GM20000 (cell line): ENCODE results near the gene FOXE1.

Experiments
- DNase-seq: peaks from one replicate; pipeline ENCODE4 v3.0.0; 2012; ENCODE audit warnings: low spot score
- CTCF ChIP-seq: IDR thresholded peaks from 2 replicates; pipeline ENCODE4 v1.5.1; 2012; ENCODE audit warnings: mild to moderate bottlenecking, control low read depth; ENCODE audit errors: extremely low read depth, missing control alignments

Gene FOXE1

DNA sequence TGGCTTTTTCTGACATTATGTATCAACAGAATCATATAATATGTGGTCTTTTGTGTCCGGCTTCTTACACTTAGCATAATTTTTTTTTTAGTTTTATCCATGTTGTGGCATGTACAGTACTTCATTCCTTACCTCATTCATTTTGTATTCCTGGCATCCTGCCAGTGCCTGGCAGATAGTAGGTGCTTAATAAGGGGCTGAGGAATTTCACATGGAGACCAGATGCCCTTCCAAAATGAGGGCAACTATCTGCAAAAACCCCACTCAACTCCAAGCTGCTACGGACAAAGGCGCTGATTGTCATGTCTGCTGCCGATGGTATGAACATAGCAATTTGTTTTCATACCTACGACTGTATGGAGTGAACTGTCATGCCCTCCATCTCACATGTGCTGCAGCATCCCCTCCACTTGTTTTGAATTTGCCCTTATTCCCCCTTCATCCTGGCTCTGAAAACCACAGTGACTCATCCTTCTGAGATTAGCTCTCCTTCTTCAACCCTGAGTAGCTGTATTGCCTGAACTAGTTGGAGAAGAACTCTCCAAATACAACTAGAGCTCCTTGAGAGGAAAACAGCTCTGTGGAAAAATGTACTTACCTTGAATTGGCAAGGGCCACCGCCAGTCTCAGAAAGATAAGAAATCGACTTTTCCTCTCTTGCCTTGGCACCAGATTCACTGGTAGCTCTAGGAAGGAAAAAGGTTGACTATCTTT is 41.3 kb upstream of the FOXE1 start:
- DNase-seq: no peak
- TF ChIP-seq CTCF: no peak

- no peak for DNase-seq
- no peak for TF ChIP-seq CTCF
Observed at GRCh38 chr9:97812247-97812543, 40.8 kb upstream of the FOXE1 start.

DNA sequence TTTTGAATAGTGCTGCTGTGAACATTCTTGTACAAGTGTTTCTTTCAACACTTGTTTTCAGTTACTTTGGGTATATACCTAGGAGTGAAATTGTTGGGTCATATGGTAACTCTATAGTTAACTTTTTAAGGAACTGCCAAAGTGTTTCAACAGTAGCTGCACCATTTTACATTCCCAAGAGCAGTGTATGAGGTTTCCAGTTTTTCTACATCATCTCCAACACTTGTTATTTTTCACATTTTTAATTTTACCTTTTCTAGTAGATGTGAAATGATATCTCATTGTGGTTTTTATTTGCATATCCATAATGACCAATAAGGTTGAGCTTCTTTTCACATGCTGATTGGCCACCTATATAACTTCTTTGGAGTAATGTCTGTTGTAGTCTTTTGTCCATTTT is 40.0 kb upstream of the FOXE1 start:
- no peak for TF ChIP-seq CTCF
- DNase-seq: no peak

DNA sequence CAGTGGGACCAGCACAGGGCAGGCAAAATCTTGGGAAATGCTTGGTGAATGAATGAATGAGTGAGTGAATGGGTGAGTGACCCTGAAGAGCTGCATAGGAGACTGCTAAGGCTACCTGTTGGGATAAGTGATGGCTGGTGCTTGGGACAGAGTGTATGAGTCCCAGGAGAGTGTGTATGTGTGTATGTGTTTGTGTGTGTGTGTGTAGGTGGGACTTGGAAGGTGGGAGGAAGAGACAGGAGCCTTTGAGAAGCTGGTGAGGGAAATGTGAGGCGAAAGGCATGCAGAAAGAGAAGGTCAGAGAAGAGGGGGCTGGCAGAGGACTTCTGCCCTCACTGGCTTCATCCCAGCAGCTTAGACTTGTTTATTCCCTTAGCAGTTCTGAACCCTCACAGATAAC is 33.3 kb upstream of the FOXE1 start:
- no peak for DNase-seq
- TF ChIP-seq CTCF: no peak

DNA sequence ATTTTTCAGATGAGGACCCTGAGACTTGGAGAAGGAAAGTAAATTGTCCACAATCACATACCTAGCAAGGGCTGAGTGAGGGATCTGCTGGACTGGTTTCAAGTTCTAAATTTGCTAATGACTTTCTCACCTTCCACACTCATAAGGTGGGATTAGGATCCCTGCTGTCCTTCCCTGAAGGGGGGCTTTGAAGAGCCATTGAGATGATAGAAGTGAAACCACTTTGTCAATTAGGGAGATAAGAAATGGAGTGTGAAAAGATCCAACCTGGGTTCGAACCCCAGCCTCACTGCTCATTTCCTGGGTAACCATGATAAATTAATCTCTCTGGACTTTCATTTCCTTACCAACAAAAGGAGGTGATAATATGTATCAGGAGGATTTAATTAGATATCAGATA is 32.7 kb upstream of the FOXE1 start:
- no peak for TF ChIP-seq CTCF
- no peak for DNase-seq

DNA sequence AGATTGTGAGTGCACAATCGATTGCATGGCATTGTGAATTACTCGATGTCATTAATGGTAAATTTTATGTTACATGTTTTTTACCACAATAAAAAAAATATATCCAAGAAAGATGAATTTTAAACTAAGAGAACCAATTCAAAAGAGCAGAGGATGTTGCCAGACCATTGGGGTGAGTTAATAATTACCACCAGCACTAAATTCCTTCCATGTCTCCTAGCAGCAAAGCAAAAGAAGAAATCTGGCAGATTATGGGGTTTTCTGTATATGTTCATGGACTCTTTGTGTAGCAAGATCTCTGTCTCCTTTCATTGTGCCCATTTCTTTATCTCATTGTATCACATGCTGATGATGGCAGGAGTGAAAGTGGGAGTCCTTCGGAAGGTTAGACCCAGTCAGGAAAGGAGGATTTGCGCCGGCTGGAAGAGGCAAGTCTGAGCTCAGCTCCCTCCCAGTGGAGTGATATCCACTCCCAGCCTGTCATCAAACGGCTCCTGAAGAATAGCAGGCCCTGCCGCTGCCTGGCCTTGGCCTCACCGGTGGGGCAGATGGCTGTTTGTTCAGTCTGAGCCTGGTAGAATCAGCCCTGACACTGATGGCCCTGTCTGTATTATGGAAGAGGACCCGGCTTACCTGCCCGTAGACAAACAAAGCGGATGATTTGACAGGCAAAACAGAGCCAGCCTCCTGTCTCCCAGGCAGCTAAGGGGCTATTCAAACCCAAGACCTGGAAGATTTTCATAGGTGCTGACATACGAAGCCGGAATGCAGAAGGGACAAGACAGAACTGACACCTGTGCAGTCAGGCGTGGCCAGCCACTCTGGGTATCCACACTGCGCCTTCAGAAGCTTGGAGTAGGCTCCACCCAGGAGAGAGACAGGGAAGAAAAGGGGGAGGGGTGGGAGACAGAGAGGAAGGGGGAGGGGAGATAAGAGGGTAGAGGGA is 21.9 kb upstream of the FOXE1 start:
- DNase-seq: no peak
- TF ChIP-seq CTCF: no peak

DNA sequence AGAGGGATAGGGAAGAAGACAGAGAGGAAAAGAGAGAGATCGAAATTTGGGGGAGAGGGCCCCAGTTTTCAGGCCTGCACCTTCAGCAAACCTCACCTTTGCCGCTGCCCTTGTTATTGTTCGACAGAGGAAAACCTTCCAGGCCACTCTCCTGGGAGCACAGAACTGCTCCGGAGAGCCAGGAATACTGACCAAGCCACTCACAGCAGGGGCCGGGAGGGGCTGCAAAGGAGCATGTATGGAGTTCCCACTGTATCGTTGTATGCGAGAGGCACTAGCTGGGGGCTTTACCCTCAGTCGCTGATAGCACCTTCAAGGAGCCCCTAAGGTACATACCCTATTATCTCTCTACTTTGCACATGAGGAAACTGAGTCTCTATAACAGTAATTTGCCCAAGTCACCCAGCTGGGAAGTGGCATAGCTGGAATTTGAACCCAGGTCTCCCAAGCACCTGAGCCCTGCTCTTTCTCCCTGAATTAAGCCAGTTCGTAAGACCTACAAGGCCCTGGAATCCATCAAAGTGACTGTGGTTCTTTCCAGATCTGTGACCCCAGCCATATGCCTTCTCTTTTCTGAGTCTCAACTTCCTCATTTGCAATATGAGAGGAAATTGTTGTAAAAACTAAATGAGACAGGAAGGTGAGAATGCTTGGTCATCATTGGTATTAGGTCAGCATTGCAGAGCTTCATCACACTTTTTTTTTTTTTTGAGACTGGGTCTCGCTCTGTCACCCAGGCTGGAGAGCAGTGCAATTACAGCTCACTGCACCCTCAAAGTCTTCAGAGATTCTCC is 21.0 kb upstream of the FOXE1 start:
- DNase-seq: no peak
- no peak for TF ChIP-seq CTCF
